Chondrocyte (in vitro differentiated cells): Measurements from ENCODE around the gene ELL2. TPM values are rescaled to one million over a fixed set of nuclear protein-coding genes. Genes with fewer than 3 reads are reported as not detected.

Experiments
- DNase-seq: peaks from one replicate; pipeline ENCODE4 v3.0.0; 2021; ENCODE audit warnings: mixed read lengths, low spot score
- H3K27ac Mint-ChIP-seq: one replicate; pipeline ENCODE4 v1.8.0; 2021; ENCODE audit warnings: mild to moderate bottlenecking, moderate library complexity, mixed read lengths; ENCODE audit not compliant: unreplicated experiment
- H3K27me3 Mint-ChIP-seq: 2 replicates; pipeline ENCODE4 v1.8.0; 2021; ENCODE audit warnings: low read depth, mixed read lengths
- H3K36me3 Mint-ChIP-seq: 2 replicates; pipeline ENCODE4 v1.8.0; 2021; ENCODE audit warnings: low read depth, mixed read lengths
- H3K4me1 Mint-ChIP-seq: 2 replicates; pipeline ENCODE4 v1.8.0; 2021; ENCODE audit warnings: low read depth, mild to moderate bottlenecking, mixed read lengths
- H3K4me3 Mint-ChIP-seq: one replicate; pipeline ENCODE4 v1.8.0; 2021; ENCODE audit warnings: mild to moderate bottlenecking, moderate library complexity, mixed read lengths; ENCODE audit not compliant: unreplicated experiment
- H3K9me3 Mint-ChIP-seq: 2 replicates; pipeline ENCODE4 v1.8.0; 2021; ENCODE audit warnings: low read depth, mixed read lengths
- total RNA-seq: library from RNA; stranded (reverse); gene quantifications from 3 replicates; pipeline ENCODE4 v1.2.1, GENCODE V29; 2021
- TF ChIP-seq, protein P1 (sequence below): fragments of 200-600 bp; sonication (generic); IDR thresholded peaks from 2 replicates; pipeline ENCODE4 v1.5.0; 2021; ENCODE audit warnings: antibody characterized with exemption, mild to moderate bottlenecking, moderate library complexity

The ELL2 gene
- total RNA-seq, 1 donor from 2014 or later = 51.7 TPM

DNA sequence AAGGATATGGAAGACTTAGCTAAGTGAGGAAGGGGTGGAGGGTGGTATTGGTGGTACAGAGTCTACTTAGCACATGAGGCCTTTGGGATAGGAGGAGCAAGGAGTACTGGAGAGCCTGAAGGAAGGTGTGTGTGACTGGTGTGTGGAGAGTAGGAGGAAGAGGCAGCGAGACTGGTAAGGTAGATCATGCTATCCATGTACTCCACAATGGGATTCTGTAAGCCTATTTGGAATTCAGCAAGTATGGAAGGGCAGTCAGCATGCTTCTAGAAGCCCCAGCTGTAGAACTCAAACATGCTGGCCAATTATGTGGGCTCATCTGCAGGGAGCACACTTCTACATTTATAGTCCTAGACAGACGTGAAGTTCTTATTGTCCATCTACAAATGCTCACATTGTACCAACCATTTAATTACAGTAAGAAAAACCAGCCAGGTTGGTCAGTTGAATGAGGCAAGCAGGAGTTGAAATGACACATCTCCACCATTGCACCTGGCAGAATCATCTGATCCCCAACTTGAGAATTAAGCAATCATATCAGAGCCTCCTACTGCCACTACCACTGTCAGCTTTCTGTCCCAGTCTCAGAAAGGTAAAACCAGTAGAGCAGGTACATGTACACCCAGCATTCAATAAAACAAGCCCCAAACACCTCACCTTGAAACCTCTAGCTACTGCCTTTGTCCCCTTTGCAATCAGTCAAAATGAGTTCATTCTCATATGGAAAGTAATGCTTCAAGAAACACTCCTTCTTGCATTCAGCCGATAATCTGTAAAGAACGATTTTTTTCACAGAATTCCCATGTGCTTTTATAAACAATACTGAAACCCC lies 78.2 kb downstream of the ELL2 start:
- no peak for DNase-seq
- no peaks in the 10 kb centered on the region for H3K9me3 Mint-ChIP-seq
- H3K4me1 Mint-ChIP-seq = peaks cover 11% of the 10 kb centered on the region
- H3K36me3 Mint-ChIP-seq = peaks cover 14% of the 10 kb centered on the region
- H3K27me3 Mint-ChIP-seq = no peaks in the 10 kb centered on the region
- H3K4me3 Mint-ChIP-seq = no peak overlapping the region
- TF ChIP-seq, protein P1, sequence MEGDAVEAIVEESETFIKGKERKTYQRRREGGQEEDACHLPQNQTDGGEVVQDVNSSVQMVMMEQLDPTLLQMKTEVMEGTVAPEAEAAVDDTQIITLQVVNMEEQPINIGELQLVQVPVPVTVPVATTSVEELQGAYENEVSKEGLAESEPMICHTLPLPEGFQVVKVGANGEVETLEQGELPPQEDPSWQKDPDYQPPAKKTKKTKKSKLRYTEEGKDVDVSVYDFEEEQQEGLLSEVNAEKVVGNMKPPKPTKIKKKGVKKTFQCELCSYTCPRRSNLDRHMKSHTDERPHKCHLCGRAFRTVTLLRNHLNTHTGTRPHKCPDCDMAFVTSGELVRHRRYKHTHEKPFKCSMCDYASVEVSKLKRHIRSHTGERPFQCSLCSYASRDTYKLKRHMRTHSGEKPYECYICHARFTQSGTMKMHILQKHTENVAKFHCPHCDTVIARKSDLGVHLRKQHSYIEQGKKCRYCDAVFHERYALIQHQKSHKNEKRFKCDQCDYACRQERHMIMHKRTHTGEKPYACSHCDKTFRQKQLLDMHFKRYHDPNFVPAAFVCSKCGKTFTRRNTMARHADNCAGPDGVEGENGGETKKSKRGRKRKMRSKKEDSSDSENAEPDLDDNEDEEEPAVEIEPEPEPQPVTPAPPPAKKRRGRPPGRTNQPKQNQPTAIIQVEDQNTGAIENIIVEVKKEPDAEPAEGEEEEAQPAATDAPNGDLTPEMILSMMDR = no peak
- no peak overlapping the region for H3K27ac Mint-ChIP-seq

DNA sequence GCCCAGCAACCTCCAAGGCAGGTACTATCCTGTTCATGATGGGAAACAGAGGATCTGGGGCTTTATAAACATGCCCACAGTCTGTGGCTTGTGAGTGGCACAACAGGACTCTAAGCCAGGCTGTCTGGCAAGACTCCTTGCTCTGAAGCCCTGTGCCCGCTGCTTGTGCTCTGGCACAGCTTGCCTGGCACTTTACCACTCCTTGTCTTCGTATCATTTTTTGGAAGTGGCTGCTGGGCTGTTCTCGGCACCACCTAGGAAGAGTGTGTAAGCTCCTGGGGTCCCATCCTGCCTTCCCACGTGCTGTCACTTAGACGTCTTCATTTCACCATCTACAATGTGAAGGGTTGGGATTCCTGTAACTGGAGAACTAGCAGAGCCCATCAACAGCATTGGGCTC lies 79.8 kb downstream of the ELL2 start:
- H3K27me3 Mint-ChIP-seq = no peaks in the 10 kb centered on the region
- no peak overlapping the region for H3K4me3 Mint-ChIP-seq
- H3K36me3 Mint-ChIP-seq = peaks cover 11% of the 10 kb centered on the region
- H3K27ac Mint-ChIP-seq = no peak overlapping the region
- DNase-seq = no peak
- H3K4me1 Mint-ChIP-seq = peaks cover 15% of the 10 kb centered on the region
- TF ChIP-seq, protein P1 = no peak
- H3K9me3 Mint-ChIP-seq = no peaks in the 10 kb centered on the region

DNA sequence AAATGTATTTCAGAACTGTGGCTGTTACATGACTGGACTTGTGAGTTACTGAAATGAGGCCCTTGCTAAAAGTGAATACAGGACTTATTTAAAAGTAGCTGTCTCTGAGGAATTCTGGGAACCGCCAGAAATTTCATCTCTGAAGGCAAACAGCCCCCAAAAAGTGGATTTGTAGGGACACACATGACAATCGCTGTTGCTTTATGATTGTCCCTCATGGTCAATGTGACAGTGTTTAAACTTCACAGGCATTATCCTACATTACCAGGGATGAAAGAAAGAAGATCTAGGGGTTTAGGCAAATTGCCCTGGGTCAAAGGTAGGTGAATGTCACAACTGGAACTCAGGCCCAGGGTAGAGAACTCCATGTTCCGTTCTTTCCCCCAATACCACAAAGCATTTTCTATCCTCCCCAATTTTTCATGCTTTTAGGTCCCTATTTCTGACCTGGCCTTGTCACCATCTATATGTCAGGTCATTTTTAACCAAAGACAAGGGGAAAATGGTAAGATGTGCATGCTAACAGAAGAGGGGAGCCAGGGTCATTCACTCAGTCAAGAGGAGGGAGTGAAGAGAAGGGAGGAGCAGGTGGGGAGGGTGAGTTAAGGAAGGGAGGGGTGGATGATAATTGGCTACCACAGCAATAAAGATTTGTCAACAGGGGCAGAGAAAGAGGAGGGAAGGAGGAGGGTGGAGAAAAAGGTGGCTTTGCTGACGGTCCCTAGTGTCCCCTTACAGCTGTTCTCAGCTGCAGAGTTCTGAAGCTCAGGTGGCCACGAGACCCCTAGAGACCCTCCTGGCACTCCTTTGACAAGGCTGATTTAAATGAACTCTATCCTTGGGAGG lies 81.3 kb downstream of the ELL2 start:
- no peak overlapping the region for H3K27ac Mint-ChIP-seq
- no peak overlapping the region for H3K4me3 Mint-ChIP-seq
- H3K4me1 Mint-ChIP-seq = peaks cover 15% of the 10 kb centered on the region
- no peaks in the 10 kb centered on the region for H3K27me3 Mint-ChIP-seq
- no peak for DNase-seq
- peaks cover 7% of the 10 kb centered on the region for H3K36me3 Mint-ChIP-seq
- H3K9me3 Mint-ChIP-seq = no peaks in the 10 kb centered on the region
- TF ChIP-seq, protein P1 = no peak

DNA sequence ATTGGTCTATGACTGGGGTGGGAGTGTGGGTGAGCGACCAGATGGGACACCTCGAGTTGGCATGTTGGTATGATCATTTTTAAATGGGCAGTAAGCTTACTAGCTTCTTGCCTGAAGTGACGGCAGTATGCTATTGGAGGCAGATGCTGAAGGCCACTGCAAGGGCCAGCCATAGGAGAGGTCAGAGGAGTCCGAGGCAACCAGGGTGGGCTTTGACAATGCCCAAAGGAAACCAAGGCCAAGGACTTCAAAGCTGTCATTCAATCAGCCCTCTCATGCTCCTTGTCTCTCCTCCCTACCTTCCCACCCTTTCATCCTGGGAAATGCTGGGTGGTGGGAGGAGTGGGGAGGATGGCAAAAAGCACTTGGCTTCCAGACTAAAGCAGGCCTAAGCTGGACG lies 82.0 kb downstream of the ELL2 start:
- Mint-ChIP-seq H3K27ac (no peak overlapping the region), H3K27me3 (no peaks in the 10 kb centered on the region), H3K9me3 (no peaks in the 10 kb centered on the region), H3K4me3 (no peak overlapping the region), H3K36me3 (peaks cover 7% of the 10 kb centered on the region), H3K4me1 (peaks cover 15% of the 10 kb centered on the region)
- TF ChIP-seq, protein P1 = no peak
- DNase-seq = no peak
